DOHH2 (cell line): Measurements from ENCODE around the gene SRD5A1.

Experiments
- H3F3A ChIP-seq: fragments of 200-600 bp; sonication (generic), shearing (Covaris generic); 2 replicates; pipeline ENCODE4 v1.6.0; 2016; ENCODE audit warnings: antibody characterized with exemption, mild to moderate bottlenecking; ENCODE audit not compliant: control insufficient read depth, insufficient read depth
- H3K27ac ChIP-seq: fragments of 200-600 bp; sonication (generic); 2 replicates; pipeline ENCODE4 v1.5.1; 2014; ENCODE audit warnings: low read depth, mild to moderate bottlenecking, low read length, moderate library complexity
- H3K27me3 ChIP-seq: fragments of 200-600 bp; sonication (generic); 2 replicates; pipeline ENCODE4 v1.6.1; 2014; ENCODE audit warnings: mild to moderate bottlenecking, low read length, mixed read lengths; ENCODE audit not compliant: control insufficient read depth
- H3K36me3 ChIP-seq: fragments of 200-600 bp; sonication (generic); 2 replicates; pipeline ENCODE4 v1.6.1; 2014; ENCODE audit warnings: mild to moderate bottlenecking, low read length, moderate library complexity, mixed read lengths; ENCODE audit not compliant: control insufficient read depth
- H3K4me1 ChIP-seq: fragments of 200-600 bp; sonication (generic); 2 replicates; pipeline ENCODE4 v1.6.1; 2014; ENCODE audit warnings: mild to moderate bottlenecking, low read length, mixed read lengths; ENCODE audit not compliant: control insufficient read depth
- H3K4me2 ChIP-seq: fragments of 200-600 bp; sonication (generic); 2 replicates; pipeline ENCODE4 v1.6.0; 2014; ENCODE audit warnings: mild to moderate bottlenecking, low read length, moderate library complexity
- H3K4me3 ChIP-seq: fragments of 200-600 bp; sonication (generic); 2 replicates; pipeline ENCODE4 v1.5.1; 2014; ENCODE audit warnings: mild to moderate bottlenecking, low read length, mixed read lengths
- H3K79me2 ChIP-seq: fragments of 200-600 bp; sonication (generic); 2 replicates; pipeline ENCODE4 v1.6.1; 2014; ENCODE audit warnings: mild to moderate bottlenecking, low read length, mixed read lengths; ENCODE audit not compliant: control insufficient read depth
- H3K9me2 ChIP-seq: fragments of 200-600 bp; sonication (generic); replicated peaks from 2 replicates; pipeline ENCODE4 v1.6.1; 2014; ENCODE audit warnings: mild to moderate bottlenecking, low read length, mixed read lengths; ENCODE audit not compliant: control insufficient read depth
- H3K9me3 ChIP-seq: fragments of 200-600 bp; sonication (generic); 2 replicates; pipeline ENCODE4 v1.6.1; 2014; ENCODE audit warnings: antibody characterized with exemption, low read length, mixed read lengths; ENCODE audit not compliant: control insufficient read depth, insufficient read depth
- H4K20me1 ChIP-seq: fragments of 200-600 bp; sonication (generic); 2 replicates; pipeline ENCODE4 v1.6.0; 2014; ENCODE audit warnings: low read depth, mild to moderate bottlenecking, antibody characterized with exemption, low read length, moderate library complexity; ENCODE audit not compliant: control insufficient read depth, insufficient read depth
- CTCF ChIP-seq: fragments of 200-600 bp; sonication (generic); IDR thresholded peaks from one replicate; pipeline ENCODE4 v1.5.1; 2014; ENCODE audit warnings: antibody characterized with exemption, mild to moderate bottlenecking, low read depth, low read length; ENCODE audit not compliant: poor library complexity, severe bottlenecking
- EZH2phosphoT487 ChIP-seq: fragments of 200-600 bp; sonication (generic); IDR thresholded peaks from 2 replicates; pipeline ENCODE4 v1.6.1; 2017; ENCODE audit warnings: borderline replicate concordance, mild to moderate bottlenecking, antibody characterized with exemption, low read length, moderate library complexity, mixed read lengths

Gene SRD5A1

GRCh38 chr5:6595405-6595804 lies 37.8 kb upstream of the SRD5A1 start:
- H3K79me2 ChIP-seq, result no peaks in the 10 kb centered on the region
- H3K4me3 ChIP-seq, result no peak overlapping the region
- TF ChIP-seq EZH2phosphoT487 (no peak), CTCF (no peak)
- no peaks in the 10 kb centered on the region for H4K20me1 ChIP-seq
- no peaks in the 10 kb centered on the region for H3K9me2 ChIP-seq
- no peak overlapping the region for H3K27ac ChIP-seq
- peaks cover 40% of the 10 kb centered on the region for H3K36me3 ChIP-seq
- H3K4me2 ChIP-seq, result no peak overlapping the region
- peaks cover 8% of the 10 kb centered on the region; the same call in 1 of the 2 replicates for H3F3A ChIP-seq
- H3K4me1 ChIP-seq, result no peaks in the 10 kb centered on the region
- H3K27me3 ChIP-seq, result no peaks in the 10 kb centered on the region
- no peaks in the 10 kb centered on the region for H3K9me3 ChIP-seq

- H3K4me1 ChIP-seq, result no peaks in the 10 kb centered on the region
- H4K20me1 ChIP-seq, result peaks cover 2% of the 10 kb centered on the region; the same call in 1 of the 2 replicates
- H3K79me2 ChIP-seq, result no peaks in the 10 kb centered on the region
These were observed 36.9 kb upstream of the SRD5A1 start for GRCh38 chr5:6596388-6596787.

GRCh38 chr5:6597557-6597956 lies 35.7 kb upstream of the SRD5A1 start:
- H3K4me3 ChIP-seq, result no peak overlapping the region

More at GRCh38 chr5:6596388-6596787, 36.9 kb upstream of the SRD5A1 start:
- Histone ChIP-seq H3K4me2 (no peak overlapping the region), H3K27me3 (no peaks in the 10 kb centered on the region), H3K27ac (no peak overlapping the region), H3K9me2 (no peaks in the 10 kb centered on the region), H3K36me3 (peaks cover 50% of the 10 kb centered on the region), H3K4me3 (no peak overlapping the region), H3K9me3 (no peaks in the 10 kb centered on the region), H3F3A (peaks cover 8% of the 10 kb centered on the region; the same call in 1 of the 2 replicates)
- TF ChIP-seq CTCF, result no peak
- no peak for TF ChIP-seq EZH2phosphoT487

More at GRCh38 chr5:6597557-6597956, 35.7 kb upstream of the SRD5A1 start:
- Histone ChIP-seq H3K9me2 (no peaks in the 10 kb centered on the region), H3K4me1 (no peaks in the 10 kb centered on the region), H3K4me2 (no peak overlapping the region), H3K9me3 (no peaks in the 10 kb centered on the region), H3K27ac (no peak overlapping the region), H3F3A (peaks cover 8% of the 10 kb centered on the region; the same call in 1 of the 2 replicates), H3K79me2 (no peaks in the 10 kb centered on the region), H3K27me3 (no peaks in the 10 kb centered on the region), H4K20me1 (peaks cover 2% of the 10 kb centered on the region), H3K36me3 (peaks cover 62% of the 10 kb centered on the region)
- TF ChIP-seq EZH2phosphoT487 (no peak), CTCF (no peak)
